Smooth muscle cell of the brain vasculature (primary cell): ENCODE results near the gene KCNN3.

Source experiments
- DNase-seq: peaks from one replicate; pipeline ENCODE4 v3.0.0-alpha.2; 2012; ENCODE audit warnings: low read depth, low spot score

Gene KCNN3

DNA sequence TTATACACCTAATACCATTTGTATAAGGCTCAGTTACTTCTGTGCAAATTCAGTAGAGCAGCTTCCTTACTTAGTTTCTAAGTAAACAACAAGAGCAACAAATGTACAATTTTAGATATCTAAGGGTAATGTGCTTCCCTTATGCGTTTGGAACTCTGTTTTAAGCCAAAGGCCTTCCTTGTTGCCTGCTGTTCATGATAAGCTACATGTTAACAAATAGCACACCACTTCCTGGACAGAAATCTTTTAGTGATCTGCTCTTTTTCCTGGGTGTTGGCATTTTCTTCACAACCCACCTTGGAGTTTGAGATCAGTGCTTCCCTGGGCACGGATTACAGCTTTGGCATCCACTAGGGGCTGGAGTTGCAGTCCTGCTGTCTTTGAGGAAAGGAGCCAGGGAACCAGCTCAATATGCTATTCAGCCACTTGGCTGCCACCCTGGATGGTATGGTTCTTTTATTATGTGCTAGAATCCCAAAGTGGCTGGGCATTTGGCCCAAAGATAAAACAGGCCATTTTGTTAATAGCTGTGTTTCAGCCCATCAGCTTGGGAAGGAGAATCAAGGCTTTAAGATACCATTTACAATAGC lies 206.5 kb downstream of the KCNN3 start:
- no peak for DNase-seq

- DNase-seq: no peak
Measured at GRCh38 chr1:154661110-154661509, 209.0 kb downstream of the KCNN3 start.

GRCh38 chr1:154659823-154660592 lies 210.1 kb downstream of the KCNN3 start:
- no peak for DNase-seq

DNA sequence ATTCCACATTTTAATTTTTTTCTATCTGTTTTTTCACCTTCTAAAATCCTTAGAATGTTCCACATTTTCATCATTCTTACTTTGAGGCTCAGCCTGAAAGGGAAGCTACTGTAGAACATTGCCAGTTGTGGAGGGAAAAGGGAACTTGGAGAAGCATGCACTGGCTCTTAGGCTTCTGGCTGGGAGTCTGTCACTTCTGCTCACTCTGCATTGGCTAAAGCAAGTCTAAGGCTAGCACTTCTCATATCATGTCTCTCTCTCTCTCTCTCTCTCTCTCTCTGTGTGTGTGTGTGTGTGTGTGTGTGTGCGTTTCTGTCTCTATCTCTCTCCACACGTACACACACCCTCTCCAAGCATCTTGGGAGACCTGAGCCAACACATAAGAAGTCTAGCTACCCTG lies 212.5 kb downstream of the KCNN3 start:
- no peak for DNase-seq

DNA sequence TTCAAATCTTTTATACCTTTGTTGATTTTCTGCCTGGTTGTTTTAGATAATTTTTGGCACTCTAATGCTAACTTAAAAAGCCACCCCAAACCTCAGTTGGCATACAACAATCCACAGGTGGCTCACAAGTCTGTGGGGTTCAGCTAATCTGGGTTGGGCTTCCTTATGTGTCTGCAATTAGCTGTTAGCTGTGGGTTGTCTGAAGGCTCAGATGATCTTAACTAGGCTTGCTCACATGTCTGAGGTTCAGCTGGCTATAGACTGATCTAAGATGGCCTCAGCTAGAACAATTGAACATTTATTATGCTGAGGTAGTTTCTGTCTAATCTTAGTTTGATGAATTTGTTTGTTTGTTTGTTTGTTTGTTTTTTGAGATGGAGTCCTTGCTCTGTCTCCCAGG lies 217.2 kb downstream of the KCNN3 start:
- DNase-seq: no peak
